PFSK-1 (cell line): ENCODE results near the gene CIART. TPM values are rescaled to one million over a fixed set of nuclear protein-coding genes. Genes with fewer than 3 reads are reported as not detected.

Source experiments
- FOXP2 ChIP-seq: optimal IDR thresholded peaks from 2 replicates; pipeline ENCODE3; 2011; ENCODE audit warnings: borderline replicate concordance, control low read depth, inconsistent platforms; ENCODE audit not compliant: insufficient read depth; ENCODE audit errors: extremely low read length, extremely low read depth
- POLR2AphosphoS5 ChIP-seq: IDR thresholded peaks from 2 replicates; pipeline ENCODE4 v1.6.1; 2012; ENCODE audit warnings: low read depth, mild to moderate bottlenecking, control low read depth, low read length, moderate library complexity
- REST ChIP-seq, 2 experiments: IDR thresholded peaks; 2 replicates each; pipeline versions ENCODE4 v1.6.1 to v1.8.0; 2011 to 2012; ENCODE audit warnings: low read depth in 2 of 2, low read length in 2 of 2, control low read depth in 1 of 2, inconsistent platforms in 1 of 2, mild to moderate bottlenecking in 1 of 2, moderate library complexity in 1 of 2; ENCODE audit not compliant: insufficient read depth in 1 of 2
- SIN3A ChIP-seq: IDR thresholded peaks from 2 replicates; pipeline ENCODE4 v1.6.1; 2012; ENCODE audit warnings: mild to moderate bottlenecking, low read length, moderate library complexity, borderline replicate concordance; ENCODE audit not compliant: insufficient read depth
- TAF1 ChIP-seq: IDR thresholded peaks from 2 replicates; pipeline ENCODE4 v1.6.1; 2012; ENCODE audit warnings: low read length, control low read depth, borderline replicate concordance; ENCODE audit not compliant: insufficient read depth
- polyA plus RNA-seq: library from polyadenylated mRNA; unstranded; fragments of >200 nt; gene quantifications from one replicate; pipeline ENCODE4 v1.2.1, GENCODE V29; 2012; ENCODE audit warnings: low read depth, missing spikeins; ENCODE audit not compliant: insufficient read length

Gene CIART
- 1.5 TPM for polyA plus RNA-seq

- TF ChIP-seq POLR2AphosphoS5 (no peak), REST (IDR thresholded peaks at IDR 0.05; ENCODE audit: insufficient read depth in 1 of 2, low read depth in 2 of 2, low read length in 2 of 2) (no peak), SIN3A (no peak), TAF1 (no peak), FOXP2 (no peak)
Measured at GRCh38 chr1:150281758-150282557, at the start of gene CIART. TSS of gene CIART (plus strand) at chr1:150282554. CDS start at chr1:150283268, 714 bp downstream.

GRCh38 chr1:150233359-150234308 lies 48.7 kb upstream of the CIART start:
- TF ChIP-seq SIN3A, result no peak
- TF ChIP-seq TAF1, result no peak
- TF ChIP-seq POLR2AphosphoS5, result no peak; the same call in 1 of the 2 replicates
- TF ChIP-seq FOXP2, result no peak
- no peak for TF ChIP-seq REST (IDR thresholded peaks at IDR 0.05; ENCODE audit: insufficient read depth in 1 of 2, low read depth in 2 of 2, low read length in 2 of 2)

GRCh38 chr1:150234309-150234565 lies 48.1 kb upstream of the CIART start:
- TF ChIP-seq SIN3A, result no peak
- no peak for TF ChIP-seq FOXP2
- TF ChIP-seq POLR2AphosphoS5, result no peak
- no peak for TF ChIP-seq REST (IDR thresholded peaks at IDR 0.05; ENCODE audit: insufficient read depth in 1 of 2, low read depth in 2 of 2, low read length in 2 of 2)

GRCh38 chr1:150234566-150235293 lies 47.6 kb upstream of the CIART start:
- TF ChIP-seq TAF1 (peak; percentile 73; the same call in 1 of the 2 replicates), SIN3A (0 out of 2 replicates have a peak, but pooled peaks have one; percentile 27), REST (IDR thresholded peaks at IDR 0.05; ENCODE audit: insufficient read depth in 1 of 2, low read depth in 2 of 2, low read length in 2 of 2) (peak in 1 of 2 experiments; percentile 32; a peak in 1 of 4 replicates), POLR2AphosphoS5 (peak; percentile 70; the same call in 1 of the 2 replicates), FOXP2 (no peak)
